SH-SY5Y (cell line): ENCODE data around the gene MARK3.

ENCODE experiments used
- GATA2 ChIP-seq: IDR thresholded peaks from 2 replicates; pipeline ENCODE4 v1.6.1; 2011; ENCODE audit warnings: mild to moderate bottlenecking, low read depth, low read length
- GATA3 ChIP-seq: IDR thresholded peaks from 2 replicates; pipeline ENCODE4 v1.6.1; 2011; ENCODE audit warnings: low read depth, mild to moderate bottlenecking, low read length, moderate library complexity

- TF ChIP-seq GATA2 (no peak), GATA3 (no peak)
These were observed 77.9 kb downstream of the MARK3 start for GRCh38 chr14:103463149-103463548.
